OCI-LY1 (cell line): ENCODE measurements around the gene COL16A1.

Experiments used
- H2AFZ ChIP-seq: fragments of 200-600 bp; sonication (generic), shearing (Covaris generic); 2 replicates; pipeline ENCODE4 v1.6.0; 2014; ENCODE audit warnings: antibody characterized with exemption, mild to moderate bottlenecking, low read length
- H3F3A ChIP-seq: fragments of 200-600 bp; sonication (generic), shearing (Covaris generic); 2 replicates; pipeline ENCODE4 v1.6.0; 2014; ENCODE audit warnings: mild to moderate bottlenecking, antibody characterized with exemption, low read length, moderate library complexity; ENCODE audit not compliant: insufficient read depth
- H3K27ac ChIP-seq: fragments of 200-600 bp; sonication (generic); 2 replicates; pipeline ENCODE4 v1.5.1; 2014; ENCODE audit warnings: low read length, mixed run types, mild to moderate bottlenecking, low read depth; ENCODE audit not compliant: poor library complexity, severe bottlenecking
- H3K27me3 ChIP-seq: fragments of 200-600 bp; sonication (generic); 2 replicates; pipeline ENCODE4 v1.6.0; 2014; ENCODE audit warnings: antibody characterized with exemption, mild to moderate bottlenecking, low read length, moderate library complexity; ENCODE audit not compliant: insufficient read depth
- H3K36me3 ChIP-seq: fragments of 200-600 bp; sonication (generic); 2 replicates; pipeline ENCODE4 v1.6.1; 2014; ENCODE audit warnings: mild to moderate bottlenecking, antibody characterized with exemption, low read length, moderate library complexity, mixed read lengths; ENCODE audit not compliant: insufficient read depth
- H3K4me1 ChIP-seq: fragments of 200-600 bp; sonication (generic); 2 replicates; pipeline ENCODE4 v1.5.1; 2014; ENCODE audit warnings: mild to moderate bottlenecking, low read length, moderate library complexity; ENCODE audit not compliant: insufficient read depth, severe bottlenecking
- H3K4me2 ChIP-seq: fragments of 200-600 bp; sonication (generic), shearing (Covaris generic); 2 replicates; pipeline ENCODE4 v1.6.1; 2014; ENCODE audit warnings: low read length
- H3K4me3 ChIP-seq: fragments of 200-600 bp; sonication (generic); 2 replicates; pipeline ENCODE4 v1.5.1; 2014; ENCODE audit warnings: low read length, low read depth, mild to moderate bottlenecking, mixed read lengths; ENCODE audit not compliant: poor library complexity, severe bottlenecking
- H3K79me2 ChIP-seq: fragments of 200-600 bp; shearing (Covaris generic); 2 replicates; pipeline ENCODE4 v1.6.1; 2016; ENCODE audit warnings: mixed run types, low read length, mixed read lengths; ENCODE audit not compliant: insufficient read depth
- H3K9ac ChIP-seq: fragments of 200-600 bp; sonication (generic), shearing (Covaris generic); 2 replicates; pipeline ENCODE4 v1.6.1; 2014; ENCODE audit warnings: mild to moderate bottlenecking, low read length, mixed read lengths
- H3K9me2 ChIP-seq: fragments of 200-600 bp; sonication (generic), shearing (Covaris generic); 2 replicates; pipeline ENCODE4 v1.6.1; 2014; ENCODE audit warnings: low read depth, mild to moderate bottlenecking, low read length, mixed read lengths
- H3K9me3 ChIP-seq: fragments of 200-600 bp; shearing (Covaris generic); 2 replicates; pipeline ENCODE4 v1.6.1; 2014; ENCODE audit warnings: low read length, mixed read lengths
- H4K20me1 ChIP-seq: fragments of 200-600 bp; sonication (generic), shearing (Covaris generic); 2 replicates; pipeline ENCODE4 v1.6.0; 2016; ENCODE audit warnings: mild to moderate bottlenecking, low read length; ENCODE audit not compliant: insufficient read depth
- CTCF ChIP-seq: fragments of 200-600 bp; sonication (generic), shearing (Covaris generic); IDR thresholded peaks from 2 replicates; pipeline ENCODE4 v1.5.1; 2017; ENCODE audit warnings: mild to moderate bottlenecking, antibody characterized with exemption, low read length, moderate library complexity, mixed read lengths
- EZH2 ChIP-seq: fragments of 200-600 bp; sonication (generic), shearing (Covaris generic); IDR thresholded peaks from 2 replicates; pipeline ENCODE4 v1.8.0; 2017; ENCODE audit warnings: borderline replicate concordance, mixed run types, mild to moderate bottlenecking, antibody characterized with exemption, low read length, moderate library complexity, mixed read lengths

The COL16A1 gene

DNA sequence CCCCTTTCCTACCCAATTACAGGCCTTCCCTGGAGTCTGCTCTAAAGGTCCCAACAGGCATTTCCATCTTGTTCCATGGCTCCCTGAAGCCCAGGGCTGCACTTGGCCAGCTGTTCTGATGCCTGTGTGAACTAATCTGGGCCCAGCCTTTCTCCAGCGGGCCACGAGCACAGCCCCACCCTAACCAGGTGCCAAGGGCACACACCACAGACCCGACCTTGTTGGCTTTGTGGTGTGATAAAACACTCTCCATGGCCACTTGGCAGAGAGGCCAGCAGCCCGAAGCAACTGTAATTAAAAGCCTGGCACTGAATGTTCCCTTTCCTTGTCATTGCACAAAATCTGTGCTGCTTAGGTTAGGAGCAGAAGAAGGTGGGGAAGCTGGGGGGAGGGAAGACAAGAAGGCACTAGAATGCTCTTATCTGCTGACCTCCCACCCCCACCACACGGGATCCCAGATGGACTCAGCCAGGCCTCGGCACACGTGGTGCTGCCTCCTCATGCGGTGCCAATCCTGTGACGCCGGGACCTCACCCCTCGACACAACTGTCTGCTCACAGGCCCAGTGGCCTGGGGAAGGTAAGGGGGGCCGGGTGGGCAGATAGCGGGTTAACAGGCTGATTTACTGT, 76.4 kb downstream of the COL16A1 start:
- Histone ChIP-seq H3K4me2 (no peak overlapping the region), H3K27me3 (no peaks in the 10 kb centered on the region), H3K4me3 (no peak overlapping the region), H3K27ac (no peak overlapping the region), H2AFZ (no peak overlapping the region), H4K20me1 (no peaks in the 10 kb centered on the region), H3K4me1 (no peaks in the 10 kb centered on the region), H3F3A (no peaks in the 10 kb centered on the region), H3K36me3 (peaks cover 48% of the 10 kb centered on the region), H3K9me3 (no peaks in the 10 kb centered on the region), H3K9me2 (no peaks in the 10 kb centered on the region), H3K9ac (no peak overlapping the region), H3K79me2 (no peaks in the 10 kb centered on the region)
- no peak for TF ChIP-seq CTCF
- TF ChIP-seq EZH2: no peak

DNA sequence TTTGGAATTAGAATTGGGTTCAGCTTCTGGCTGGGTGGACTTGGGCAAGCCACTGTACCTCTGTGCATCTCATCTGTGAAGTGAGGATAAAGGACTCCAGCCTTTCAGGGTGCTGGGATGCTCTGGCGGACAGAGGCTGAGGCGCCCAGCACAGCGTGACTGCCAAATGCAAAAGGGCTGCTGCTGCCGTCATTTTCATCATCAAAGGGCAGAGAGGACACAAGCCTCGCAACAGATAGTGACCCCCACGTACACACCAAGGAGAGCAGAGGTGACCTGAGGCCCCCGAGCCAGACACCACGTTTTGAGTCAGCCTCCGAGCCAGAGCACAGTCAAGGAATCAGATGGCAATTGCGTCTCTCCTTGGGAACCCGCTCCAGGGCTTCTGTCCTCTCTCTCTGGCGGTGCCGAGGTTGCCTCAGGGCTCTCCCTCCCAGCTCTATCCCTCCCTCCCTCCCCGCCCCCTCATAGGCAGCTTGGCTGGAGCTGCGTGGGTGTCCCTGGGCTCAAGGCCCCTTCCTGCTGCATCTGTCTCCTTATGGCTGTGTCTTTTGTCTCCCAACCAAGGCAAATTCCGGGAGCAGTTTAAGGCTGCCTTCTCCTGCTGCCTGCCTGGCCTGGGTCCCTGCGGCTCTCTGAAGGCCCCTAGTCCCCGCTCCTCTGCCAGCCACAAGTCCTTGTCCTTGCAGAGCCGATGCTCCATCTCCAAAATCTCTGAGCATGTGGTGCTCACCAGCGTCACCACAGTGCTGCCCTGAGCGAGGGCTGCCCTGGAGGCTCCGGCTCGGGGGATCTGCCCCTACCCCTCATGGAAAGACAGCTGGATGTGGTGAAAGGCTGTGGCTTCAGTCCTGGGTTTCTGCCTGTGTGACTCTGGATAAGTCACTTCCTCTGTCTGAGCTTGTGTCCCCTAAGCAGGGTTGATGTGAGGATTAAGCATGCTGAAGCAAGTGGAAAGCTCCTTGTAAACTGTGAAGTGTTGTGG, 77.3 kb downstream of the COL16A1 start:
- Histone ChIP-seq H3K9ac (no peak overlapping the region), H3K79me2 (no peaks in the 10 kb centered on the region), H4K20me1 (no peaks in the 10 kb centered on the region), H3K9me3 (no peaks in the 10 kb centered on the region), H2AFZ (no peak overlapping the region), H3K27ac (no peak overlapping the region), H3K9me2 (no peaks in the 10 kb centered on the region), H3K27me3 (no peaks in the 10 kb centered on the region), H3F3A (no peaks in the 10 kb centered on the region), H3K36me3 (peaks cover 40% of the 10 kb centered on the region), H3K4me2 (no peak overlapping the region), H3K4me1 (no peaks in the 10 kb centered on the region), H3K4me3 (no peak overlapping the region)
- no peak for TF ChIP-seq EZH2
- TF ChIP-seq CTCF: no peak

- H3K27me3 ChIP-seq: no peaks in the 10 kb centered on the region
- no peak for TF ChIP-seq CTCF
- no peak for TF ChIP-seq EZH2
- H3K36me3 ChIP-seq: peaks cover 31% of the 10 kb centered on the region
- no peak overlapping the region for H2AFZ ChIP-seq
- no peak overlapping the region for H3K9ac ChIP-seq
- H4K20me1 ChIP-seq: no peaks in the 10 kb centered on the region
- H3K27ac ChIP-seq: no peak overlapping the region
- H3K4me2 ChIP-seq: no peak overlapping the region
- no peaks in the 10 kb centered on the region for H3K9me2 ChIP-seq
- no peaks in the 10 kb centered on the region for H3K4me1 ChIP-seq
- H3K79me2 ChIP-seq: no peaks in the 10 kb centered on the region
- H3F3A ChIP-seq: no peaks in the 10 kb centered on the region
- H3K4me3 ChIP-seq: no peak overlapping the region
- H3K9me3 ChIP-seq: no peaks in the 10 kb centered on the region
Measured at GRCh38 chr1:31625561-31626222, 78.1 kb downstream of the COL16A1 start.
